Keratinocyte (primary cell): ENCODE results near the gene ARMC6.

Experiments
- CTCF ChIP-seq, 3 experiments: IDR thresholded peaks in 1 of 3; conservative IDR thresholded peaks in 1 of 3; optimal IDR thresholded peaks in 1 of 3; 2 replicates in 2 of 3; 3 replicates in 1 of 3; pipeline versions ENCODE3 to v1.5.1; 2011; ENCODE audit warnings: low read length in 3 of 3, mild to moderate bottlenecking in 3 of 3, moderate library complexity in 2 of 3, control low read depth in 1 of 3, inconsistent platforms in 1 of 3; ENCODE audit not compliant: insufficient read depth in 2 of 3; ENCODE audit errors: extremely low read depth in 1 of 3
- EZH2 ChIP-seq: IDR thresholded peaks from one replicate; pipeline ENCODE4 v1.6.1; 2012; ENCODE audit warnings: inconsistent platforms, mild to moderate bottlenecking, low read length, moderate library complexity

GRCh38 chr19:19064811-19065745, 31.7 kb downstream of the ARMC6 start:
- TF ChIP-seq CTCF (optimal IDR thresholded peaks at IDR 0.05 in 1 of 3, IDR thresholded peaks at IDR 0.05 in 1 of 3, conservative IDR thresholded peaks at IDR 0.05 in 1 of 3; ENCODE audit: extremely low read depth in 1 of 3, insufficient read depth in 2 of 3, low read length in 3 of 3) (no peak), EZH2 (no peak)
